Gastrocnemius medialis (tissue), 4 donors: Measurements from ENCODE around the gene SERPINE3. TPM values are rescaled to one million over a fixed set of nuclear protein-coding genes. Genes with fewer than 3 reads are reported as not detected.

Experiments used
- ATAC-seq, 2 donors: fragments of 150-250 bp; one replicate each; pipeline ENCODE4 v1.9.1; 2016
- DNase-seq, 2 donors: peaks; one replicate each; pipeline ENCODE4 v3.0.0-alpha.2; 2019
- H3K27ac ChIP-seq, 4 donors: fragments of 200-600 bp; sonication (generic); 1 replicate in 1 of 4; 2 replicates in 3 of 4; pipeline ENCODE4 v1.5.1; 2016 to 2018; ENCODE audit warnings: mild to moderate bottlenecking in 2 of 4, moderate library complexity in 1 of 4
- H3K27me3 ChIP-seq, 3 donors: fragments of 200-600 bp; sonication (generic) in 2 of 3; 1 replicate in 1 of 3; 2 replicates in 2 of 3; pipeline versions ENCODE4 v1.5.1 to v1.6.0; 2016 to 2019; ENCODE audit warnings: mild to moderate bottlenecking in 1 of 3, moderate library complexity in 1 of 3
- H3K36me3 ChIP-seq, 2 donors: fragments of 200-600 bp; sonication (generic) in 1 of 2; one replicate each; pipeline ENCODE4 v1.5.1; 2017 to 2018
- H3K4me1 ChIP-seq, 2 donors: fragments of 200-600 bp; sonication (generic) in 1 of 2; one replicate each; pipeline ENCODE4 v1.5.1; 2016 to 2017; ENCODE audit warnings: mild to moderate bottlenecking in 2 of 2
- H3K4me3 ChIP-seq, 4 donors: fragments of 200-600 bp; sonication (generic) in 3 of 4; 1 replicate in 1 of 4; 2 replicates in 3 of 4; pipeline ENCODE4 v1.5.1; 2016 to 2019; ENCODE audit warnings: mild to moderate bottlenecking in 2 of 4
- H3K9me3 ChIP-seq, 3 donors: fragments of 200-600 bp; sonication (generic) in 2 of 3; 1 replicate in 1 of 3; 2 replicates in 2 of 3; pipeline ENCODE4 v1.5.1; 2016 to 2019
- POLR2A ChIP-seq, 2 donors: fragments of 450-650 bp; IDR thresholded peaks; one replicate each; pipeline ENCODE4 v1.6.1; 2017; ENCODE audit warnings: antibody characterized with exemption in 2 of 2, mild to moderate bottlenecking in 2 of 2, moderate library complexity in 2 of 2
- in situ Hi-C, 4 donors: fragments of 200-750 bp; cut with MboI; loops; one replicate each; pipeline versions ENCODE4 v1.15.0 to v1.8.0; 2017; ENCODE audit warnings: low sequenced_read_pairs in 4 of 4
- intact Hi-C: fragments of 100-400 bp; cut with DNase I; formaldehyde crosslinking; loops from one replicate; pipeline ENCODE4 v1.15.1; 2023; ENCODE audit warnings: low total_unique reads
- total RNA-seq, 4 donors: library from RNA; depleted of rRNA; stranded (reverse); fragments of >200 nt; gene quantifications; one replicate each; pipeline versions ENCODE4 v1.1.0 to v1.2.3, GENCODE V29; 2016
- TF ChIP-seq, protein P1 (sequence below), 5 experiments: fragments of 450-650 bp in 3 of 5; fragments of 200-600 bp in 2 of 5; sonication (generic) in 2 of 5; IDR thresholded peaks in 4 of 5; conservative IDR thresholded peaks in 1 of 5; 1 replicate in 4 of 5; 2 replicates in 1 of 5; pipeline ENCODE4 v1.5.1; 2016 to 2019; ENCODE audit warnings: antibody characterized with exemption in 5 of 5, mild to moderate bottlenecking in 3 of 5, moderate library complexity in 3 of 5

Gene SERPINE3
- total RNA-seq, 4 donors from 2014 or later, result not detected

DNA sequence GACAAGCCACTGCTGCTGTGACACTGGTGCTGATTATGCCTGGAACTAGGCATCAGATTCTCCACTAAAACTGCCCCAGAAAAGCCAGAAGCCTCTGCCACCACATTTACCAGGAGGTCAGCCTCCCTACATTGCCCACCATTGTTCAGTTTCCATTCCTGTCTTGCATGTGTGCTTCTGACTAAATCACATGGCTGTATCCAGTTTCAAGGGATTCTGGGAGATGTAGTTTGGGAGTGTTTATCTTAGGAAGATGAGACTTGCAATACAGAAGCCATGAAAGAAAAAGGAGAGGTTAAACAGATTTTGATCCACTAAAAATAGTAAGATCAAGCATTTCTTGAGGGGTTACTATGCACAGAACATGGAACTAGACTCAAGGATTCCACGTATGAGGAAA is 40.7 kb upstream of the SERPINE3 start:
- Histone ChIP-seq H3K4me3 (no peak overlapping the region), H3K27ac (no peak overlapping the region), H3K4me1 (no peaks in the 10 kb centered on the region), H3K27me3 (no peaks in the 10 kb centered on the region), H3K9me3 (no peaks in the 10 kb centered on the region), H3K36me3 (no peaks in the 10 kb centered on the region)
- ATAC-seq, result no peak
- TF ChIP-seq, protein P1, sequence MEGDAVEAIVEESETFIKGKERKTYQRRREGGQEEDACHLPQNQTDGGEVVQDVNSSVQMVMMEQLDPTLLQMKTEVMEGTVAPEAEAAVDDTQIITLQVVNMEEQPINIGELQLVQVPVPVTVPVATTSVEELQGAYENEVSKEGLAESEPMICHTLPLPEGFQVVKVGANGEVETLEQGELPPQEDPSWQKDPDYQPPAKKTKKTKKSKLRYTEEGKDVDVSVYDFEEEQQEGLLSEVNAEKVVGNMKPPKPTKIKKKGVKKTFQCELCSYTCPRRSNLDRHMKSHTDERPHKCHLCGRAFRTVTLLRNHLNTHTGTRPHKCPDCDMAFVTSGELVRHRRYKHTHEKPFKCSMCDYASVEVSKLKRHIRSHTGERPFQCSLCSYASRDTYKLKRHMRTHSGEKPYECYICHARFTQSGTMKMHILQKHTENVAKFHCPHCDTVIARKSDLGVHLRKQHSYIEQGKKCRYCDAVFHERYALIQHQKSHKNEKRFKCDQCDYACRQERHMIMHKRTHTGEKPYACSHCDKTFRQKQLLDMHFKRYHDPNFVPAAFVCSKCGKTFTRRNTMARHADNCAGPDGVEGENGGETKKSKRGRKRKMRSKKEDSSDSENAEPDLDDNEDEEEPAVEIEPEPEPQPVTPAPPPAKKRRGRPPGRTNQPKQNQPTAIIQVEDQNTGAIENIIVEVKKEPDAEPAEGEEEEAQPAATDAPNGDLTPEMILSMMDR (IDR thresholded peaks at IDR 0.05 in 4 of 5, conservative IDR thresholded peaks at IDR 0.05 in 1 of 5), result no peak
- TF ChIP-seq POLR2A (IDR thresholded peaks at IDR 0.05), result no peak
- in situ Hi-C loops (loop anchor here in 1 of 4 donors (25.0 kb wide), 1 partner anchor 187 kb away; the partner anchor contains the start of gene C13orf42), intact Hi-C loops (no loop called here)
- DNase-seq, result no peak

DNA sequence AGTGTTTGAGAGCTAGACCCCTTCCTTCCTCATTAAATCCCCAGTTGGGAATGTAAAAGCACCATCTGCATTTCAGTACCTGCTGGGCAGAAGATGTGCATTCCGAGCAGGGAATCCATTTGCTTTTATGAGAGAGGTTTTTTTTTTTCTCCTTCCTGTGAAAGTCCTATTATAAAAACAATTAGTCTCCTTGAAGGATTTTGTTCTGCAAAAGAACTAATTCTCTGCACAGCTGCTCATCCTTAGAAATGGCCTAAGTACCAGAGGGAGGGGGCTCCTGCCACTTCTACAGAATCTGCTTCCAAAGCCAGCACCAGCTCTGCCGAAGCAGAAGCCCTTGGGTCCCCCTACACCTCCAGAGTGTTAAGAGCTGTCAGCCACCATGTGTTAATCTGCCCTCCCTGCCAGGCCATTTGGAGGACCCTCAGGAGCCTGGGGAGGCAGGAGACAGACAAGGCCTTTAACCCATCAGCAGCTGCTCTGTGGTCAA is 36.4 kb upstream of the SERPINE3 start:
- Histone ChIP-seq H3K9me3 (no peaks in the 10 kb centered on the region), H3K27ac (no peak overlapping the region), H3K4me1 (no peaks in the 10 kb centered on the region), H3K4me3 (no peak overlapping the region), H3K36me3 (no peaks in the 10 kb centered on the region), H3K27me3 (no peaks in the 10 kb centered on the region)
- in situ Hi-C loops (no loop called here), intact Hi-C loops (no loop called here)
- no peak for ATAC-seq
- DNase-seq, result no peak
- TF ChIP-seq, protein P1 (IDR thresholded peaks at IDR 0.05 in 4 of 5, conservative IDR thresholded peaks at IDR 0.05 in 1 of 5), result no peak
- no peak for TF ChIP-seq POLR2A (IDR thresholded peaks at IDR 0.05)

DNA sequence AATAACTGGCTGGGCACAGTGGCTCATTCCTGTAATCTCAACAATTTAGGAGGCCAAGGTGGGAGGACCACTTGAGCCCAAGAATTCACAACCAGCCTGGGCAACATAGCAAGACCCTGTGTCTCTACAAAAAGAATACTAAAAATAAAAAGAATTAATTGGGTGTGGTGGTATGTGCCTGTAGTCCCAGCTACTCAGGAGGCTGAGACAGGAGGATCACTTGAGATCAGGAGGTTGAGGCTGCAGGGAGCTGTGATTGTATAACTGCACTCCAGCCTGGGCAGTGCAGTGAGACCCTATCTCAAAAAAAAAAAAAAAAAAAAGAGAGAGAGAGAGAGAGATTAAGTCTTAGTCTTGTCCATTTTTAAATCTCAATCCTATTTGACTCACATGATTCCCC is 35.6 kb upstream of the SERPINE3 start:
- TF ChIP-seq POLR2A (IDR thresholded peaks at IDR 0.05), result no peak
- TF ChIP-seq, protein P1 (IDR thresholded peaks at IDR 0.05 in 4 of 5, conservative IDR thresholded peaks at IDR 0.05 in 1 of 5), result no peak
- in situ Hi-C loops, result no loop called here
- H3K36me3 ChIP-seq, result no peaks in the 10 kb centered on the region
- H3K27ac ChIP-seq, result no peak overlapping the region
- H3K27me3 ChIP-seq, result no peaks in the 10 kb centered on the region
- no peaks in the 10 kb centered on the region for H3K9me3 ChIP-seq
- no peak overlapping the region for H3K4me3 ChIP-seq
- ATAC-seq (no peak), DNase-seq (no peak)
- H3K4me1 ChIP-seq, result no peaks in the 10 kb centered on the region
- intact Hi-C loops, result no loop called here

DNA sequence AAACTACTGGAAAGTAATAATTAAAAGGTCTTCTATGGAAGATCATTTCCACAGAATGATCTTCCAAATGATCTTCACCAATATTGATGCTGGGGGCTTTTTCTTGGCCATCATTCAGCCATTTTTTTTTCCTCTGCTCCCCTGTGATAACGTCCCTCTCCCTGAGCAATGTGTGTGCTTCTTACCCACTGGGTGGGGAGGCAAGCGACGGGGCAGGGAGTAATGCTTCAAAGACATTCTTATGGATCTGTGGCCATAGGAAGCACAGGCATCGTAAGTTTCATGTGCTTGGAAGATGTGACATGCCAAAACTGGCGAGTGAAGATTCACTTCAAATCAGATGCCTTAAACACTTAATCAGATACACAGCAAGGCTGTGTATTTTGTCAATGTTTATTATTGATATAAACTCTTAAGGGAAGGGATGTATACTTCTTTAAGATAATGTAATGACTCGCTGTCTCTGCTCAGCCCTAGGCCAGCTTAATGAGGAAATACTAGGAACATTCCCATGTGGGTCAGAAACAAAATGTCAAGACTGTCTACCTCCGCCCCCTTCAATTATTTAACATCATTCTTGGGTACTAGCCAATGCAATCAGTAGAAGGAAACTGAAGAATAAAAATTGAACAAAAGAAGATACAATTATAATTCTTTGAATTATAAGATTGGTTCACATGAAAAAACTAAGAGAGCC is 34.1 kb upstream of the SERPINE3 start:
- in situ Hi-C loops (no loop called here), intact Hi-C loops (no loop called here)
- DNase-seq (no peak), ATAC-seq (no peak)
- Histone ChIP-seq H3K36me3 (no peaks in the 10 kb centered on the region), H3K4me1 (no peaks in the 10 kb centered on the region), H3K27me3 (no peaks in the 10 kb centered on the region), H3K27ac (no peak overlapping the region), H3K4me3 (no peak overlapping the region), H3K9me3 (no peaks in the 10 kb centered on the region)
- TF ChIP-seq, protein P1 (IDR thresholded peaks at IDR 0.05 in 4 of 5, conservative IDR thresholded peaks at IDR 0.05 in 1 of 5), result no peak
- no peak for TF ChIP-seq POLR2A (IDR thresholded peaks at IDR 0.05)
